Measurements from ENCODE around the gene PRELID1. TPM values are rescaled to one million over a fixed set of nuclear protein-coding genes. Genes with fewer than 3 reads are reported as not detected.
"Not testable (repeated sequence)": the region's sequence is repeated elsewhere in the genome, so short reads cannot be mapped to it uniquely, and the experiment has no call there.

The PRELID1 gene
- total and polyA plus RNA-seq, 2 donors (not counting 3 experiments of a cell fraction or from before 2014, with no cell fraction given), result 201 to 293 TPM

DNA sequence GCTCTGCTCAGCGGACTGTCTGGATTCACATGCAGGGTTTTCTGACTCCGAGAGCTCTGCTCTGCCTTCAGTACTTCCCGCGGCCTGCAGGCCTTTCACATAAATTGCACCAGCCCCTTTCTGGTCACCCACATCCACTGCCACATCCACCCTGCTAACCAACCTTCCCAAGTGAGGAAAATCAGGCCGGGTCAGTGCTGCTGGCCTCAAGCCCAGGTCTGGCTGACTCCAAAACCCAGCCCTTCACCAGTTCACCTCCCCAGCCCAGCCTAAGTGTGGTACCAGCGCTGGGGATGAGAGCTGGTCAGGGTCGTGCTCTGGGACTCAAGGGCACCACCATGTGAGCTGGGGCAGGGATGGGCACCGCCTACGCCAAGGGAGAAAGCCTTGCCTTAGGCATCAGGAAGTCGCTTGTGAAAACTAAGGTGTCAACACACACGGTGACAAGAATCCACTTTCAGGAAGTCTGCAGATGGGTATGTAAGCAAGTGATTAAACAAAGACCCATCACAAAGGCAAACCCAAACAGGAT, 35.6 kb downstream of the PRELID1 start:
- H2AFZ ChIP-seq (ENCODE audit: low read depth, low read length), result no peak overlapping the region
- peak; percentile 44 for FAIRE-seq
- H3K4me3 ChIP-seq (replicated peaks in 1 of 3; ENCODE audit: insufficient read depth in 1 of 3, low read depth in 1 of 3, low read length in 3 of 3), result no peak overlapping the region
- no peak overlapping the region for H3K4me2 ChIP-seq (ENCODE audit: insufficient read depth, low read length)
- intact Hi-C loops (cut with micrococcal nuclease), result no loop called here
- no peaks in the 10 kb centered on the region for H3K4me1 ChIP-seq (ENCODE audit: control insufficient read depth, extremely low read depth, insufficient read depth, low read length)
- POLR2A ChIA-PET, result no interaction called here
- CTCF ChIA-PET, result interaction anchor here (1.0 kb wide), 1 partner anchor 29 kb away, joined by 4 read pairs; no protein-coding TSS in a partner anchor
- dilution Hi-C loops (cut with MboI; ENCODE audit: extremely low pct_ligation_motif_present, low sequenced_read_pairs), result no loop called here
- TF ChIP-seq POLR2A (IDR thresholded peaks at IDR 0.05; ENCODE audit: low read depth, low read length), result no peak
- no peak for TF ChIP-seq GATA2 (IDR thresholded peaks at IDR 0.05; ENCODE audit: insufficient read depth, insufficient read length, low read depth, low read length)
- TF ChIP-seq FOS (IDR thresholded peaks at IDR 0.05; ENCODE audit: borderline replicate concordance, insufficient read depth, low read length), result no peak
- no peak for TF ChIP-seq MYC (IDR thresholded peaks at IDR 0.05; ENCODE audit: low read depth, low read length)
- no peak overlapping the region for H3K9ac ChIP-seq (replicated peaks; ENCODE audit: extremely low read depth, insufficient read depth, low read length)
- H3K9me1 ChIP-seq (replicated peaks; ENCODE audit: control insufficient read depth, extremely low read depth, insufficient read depth, low read length), result no peaks in the 10 kb centered on the region
- no peaks in the 10 kb centered on the region for H3K9me3 ChIP-seq (replicated peaks; ENCODE audit: control insufficient read depth, insufficient read depth, low read length)
- no peaks in the 10 kb centered on the region for H3K27me3 ChIP-seq (ENCODE audit: control insufficient read depth in 2 of 2, insufficient read depth in 2 of 2, low read length in 2 of 2)
- peaks cover 6 to 50% of the 10 kb centered on the region in 2 experiments for H3K36me3 ChIP-seq (ENCODE audit: control insufficient read depth in 2 of 2, extremely low read depth in 1 of 2, insufficient read depth in 2 of 2, low read length in 2 of 2)
- peaks cover 3% of the 10 kb centered on the region for H4K20me1 ChIP-seq (replicated peaks; ENCODE audit: control insufficient read depth, extremely low read depth, insufficient read depth, low read length)
- no TSS peak for BruUV-seq (replicated peaks)
- H3K79me2 ChIP-seq (ENCODE audit: control insufficient read depth, insufficient read depth, low read length), result peaks cover 26% of the 10 kb centered on the region
- H3K27ac ChIP-seq (ENCODE audit: insufficient read depth, low read depth, low read length), result no peak overlapping the region
- DNase-seq (ENCODE audit: low read depth, low spot score), result no peak

DNA sequence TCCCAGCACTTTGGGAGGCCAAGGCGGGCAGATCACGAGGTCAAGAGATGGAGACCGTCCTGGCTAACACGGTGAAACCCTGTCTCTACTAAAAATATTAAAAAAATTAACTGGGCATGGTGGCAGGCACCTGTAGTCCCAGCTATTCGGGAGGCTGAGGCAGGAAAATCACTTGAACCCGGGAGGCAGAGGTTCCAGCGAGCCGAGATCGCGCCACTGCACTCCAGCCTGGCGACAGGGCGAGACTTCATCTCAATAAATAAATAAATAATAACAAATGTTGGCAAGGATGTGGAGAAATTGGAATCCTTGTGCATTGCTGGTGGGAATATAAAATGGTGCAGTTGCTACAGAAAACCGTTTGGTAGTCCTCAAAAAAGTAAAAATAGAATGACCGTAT, 39.4 kb downstream of the PRELID1 start:
- H3K79me2 ChIP-seq (ENCODE audit: control insufficient read depth, insufficient read depth, low read length), result peaks cover 51% of the 10 kb centered on the region
- CTCF ChIA-PET, result interaction anchor here (1.1 kb wide), 1 partner anchor 28 kb away, joined by 3 read pairs; no protein-coding TSS in a partner anchor
- H3K9me3 ChIP-seq (replicated peaks; ENCODE audit: control insufficient read depth, insufficient read depth, low read length); H2AFZ ChIP-seq (ENCODE audit: low read depth, low read length); H3K9ac ChIP-seq (replicated peaks; ENCODE audit: extremely low read depth, insufficient read depth, low read length); H3K27me3 ChIP-seq (ENCODE audit: control insufficient read depth in 2 of 2, insufficient read depth in 2 of 2, low read length in 2 of 2); dilution Hi-C loops (cut with MboI; ENCODE audit: extremely low pct_ligation_motif_present, low sequenced_read_pairs); H3K4me1 ChIP-seq (ENCODE audit: control insufficient read depth, extremely low read depth, insufficient read depth, low read length); H3K4me2 ChIP-seq (ENCODE audit: insufficient read depth, low read length); H3K27ac ChIP-seq (ENCODE audit: insufficient read depth, low read depth, low read length); H3K4me3 ChIP-seq (replicated peaks in 1 of 3; ENCODE audit: insufficient read depth in 1 of 3, low read depth in 1 of 3, low read length in 3 of 3); intact Hi-C loops (cut with micrococcal nuclease); H4K20me1 ChIP-seq (replicated peaks; ENCODE audit: control insufficient read depth, extremely low read depth, insufficient read depth, low read length); FAIRE-seq; H3K9me1 ChIP-seq (replicated peaks; ENCODE audit: control insufficient read depth, extremely low read depth, insufficient read depth, low read length); DNase-seq (ENCODE audit: low read depth, low spot score); BruUV-seq (replicated peaks); POLR2A ChIA-PET: not testable (repeated sequence)
- peaks cover 8 to 21% of the 10 kb centered on the region in 2 experiments for H3K36me3 ChIP-seq (ENCODE audit: control insufficient read depth in 2 of 2, extremely low read depth in 1 of 2, insufficient read depth in 2 of 2, low read length in 2 of 2)
